NCI-H2171 (cell line): ENCODE results near the gene ISG20L2.

Experiments used
- DNase-seq: peaks from one replicate; lab custom pipeline; 2025; lab: John Stamatoyannopoulos, UW

The ISG20L2 gene

DNA sequence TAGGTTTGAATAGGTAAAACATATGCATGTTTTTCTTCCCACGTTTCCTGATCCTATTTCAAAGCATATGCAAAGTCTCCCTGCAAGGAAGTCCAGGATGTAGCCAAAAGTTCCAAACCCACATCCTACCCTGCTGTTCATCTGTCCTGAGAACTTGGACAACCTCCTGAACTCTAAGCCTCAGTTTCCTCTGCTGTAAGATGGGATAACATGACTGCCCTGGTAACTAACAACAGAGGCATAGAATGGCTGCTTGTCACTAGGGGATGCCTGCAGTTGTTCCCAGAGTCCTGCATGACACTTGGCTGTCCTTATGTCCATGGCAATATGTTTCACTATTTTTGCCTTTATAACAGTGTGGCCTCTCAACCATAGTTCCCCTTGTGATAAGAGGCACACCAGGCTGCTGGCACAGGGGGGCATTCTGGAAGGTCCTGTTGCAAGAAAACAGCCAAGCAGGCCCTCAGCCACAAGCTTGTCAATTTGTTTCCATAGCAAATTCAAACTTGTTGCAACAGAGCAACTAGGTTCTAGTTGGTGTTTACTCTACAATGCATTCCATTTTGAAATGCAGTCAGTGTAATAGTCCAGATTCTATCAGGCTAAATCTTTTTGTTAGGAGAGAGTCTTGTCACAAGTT, 24.4 kb upstream of the ISG20L2 start:
- no peak for DNase-seq

DNA sequence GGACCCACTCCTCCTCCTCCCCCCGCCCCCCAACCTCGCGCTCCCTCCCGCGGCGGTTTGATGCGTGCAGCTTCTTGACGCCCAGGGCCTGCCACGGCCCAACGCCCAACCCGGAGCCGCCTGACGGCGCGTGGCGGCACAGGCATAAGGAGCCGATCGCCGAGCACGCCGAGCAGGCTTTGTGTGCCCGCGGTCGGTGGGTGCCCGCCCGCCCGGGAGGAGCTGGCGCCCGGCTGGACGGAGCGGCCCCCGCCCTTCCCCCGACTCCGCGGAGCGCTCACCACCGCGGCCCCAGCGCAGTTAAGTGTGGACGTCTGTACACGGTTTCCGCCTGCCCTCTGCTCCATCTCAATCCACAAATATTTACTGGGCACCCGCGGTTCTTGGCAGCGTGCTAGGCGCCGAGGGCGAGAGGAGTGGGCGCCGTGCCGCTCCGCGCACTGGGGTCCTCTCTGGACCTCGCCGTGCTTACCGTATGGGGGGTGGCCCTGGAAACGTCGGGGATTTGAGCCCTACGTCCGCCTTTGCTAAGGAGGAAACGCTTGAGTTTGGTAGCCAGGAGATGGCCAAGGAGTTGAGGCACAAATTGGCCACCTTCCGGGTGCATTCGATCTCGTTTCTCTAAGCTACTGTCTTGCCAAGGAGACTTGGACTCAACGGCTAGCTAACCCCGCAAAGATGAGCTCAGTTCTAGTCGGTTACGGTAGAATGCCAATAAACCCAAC, 23.4 kb upstream of the ISG20L2 start:
- peak; percentile 96 for DNase-seq

DNA sequence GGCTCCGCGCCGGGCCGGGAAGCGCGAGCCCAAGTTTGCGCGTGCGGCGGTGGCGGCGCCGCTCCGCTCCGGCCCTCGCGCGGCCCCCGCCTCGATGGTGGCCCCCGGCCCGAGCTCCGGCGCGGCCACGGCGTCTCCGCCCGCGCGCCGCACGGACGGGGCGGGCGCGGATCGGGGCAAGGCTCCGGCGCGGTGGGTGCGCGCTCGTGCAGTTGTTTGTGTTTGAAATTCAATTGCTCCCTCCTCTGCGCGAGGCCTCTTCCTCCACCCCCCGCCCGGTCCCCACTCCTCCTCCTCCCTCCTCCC, 22.8 kb upstream of the ISG20L2 start, which contains the start of gene HDGF:
TSS of gene HDGF (minus strand) at position 225 of the 306 bp plus-strand sequence. CDS start 246 bp downstream, outside the sequence.
- no peak for DNase-seq

DNA sequence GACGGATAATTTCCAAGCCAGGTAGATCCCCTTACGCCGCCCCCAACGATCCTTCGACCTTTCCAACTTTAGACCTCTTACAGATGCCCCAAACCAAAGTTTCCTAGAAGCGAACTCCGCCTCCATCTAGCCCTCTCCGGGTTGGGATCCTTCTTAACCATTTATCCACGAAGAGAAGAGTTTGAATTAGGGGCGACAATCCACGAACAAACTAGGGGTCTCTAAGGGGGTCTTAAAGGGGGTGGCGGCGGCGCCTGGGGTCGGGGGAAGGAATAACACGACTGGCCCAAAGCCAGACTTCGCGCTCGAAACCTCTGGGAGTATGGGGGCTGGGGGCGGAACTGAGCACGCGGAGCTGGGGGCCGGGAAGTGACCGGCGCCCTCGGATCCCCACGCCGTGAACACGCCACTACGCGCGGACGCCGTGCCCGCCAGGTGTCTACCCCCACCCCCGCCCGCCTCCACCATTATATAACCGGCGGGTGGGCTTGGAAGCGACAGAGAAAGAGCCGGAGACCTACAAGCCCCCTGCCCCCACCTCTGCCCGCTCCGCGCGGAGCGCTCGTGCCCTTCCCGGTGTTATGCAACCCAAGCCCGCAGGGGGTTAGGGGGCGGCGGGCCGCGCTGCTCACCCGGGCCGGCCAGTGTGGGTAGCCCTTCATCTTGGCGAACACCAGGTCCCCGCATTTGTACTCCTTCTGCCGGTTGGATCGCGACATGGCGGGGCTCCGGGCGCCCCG, 22.3 kb upstream of the ISG20L2 start:
- peak; percentile 36 for DNase-seq

DNA sequence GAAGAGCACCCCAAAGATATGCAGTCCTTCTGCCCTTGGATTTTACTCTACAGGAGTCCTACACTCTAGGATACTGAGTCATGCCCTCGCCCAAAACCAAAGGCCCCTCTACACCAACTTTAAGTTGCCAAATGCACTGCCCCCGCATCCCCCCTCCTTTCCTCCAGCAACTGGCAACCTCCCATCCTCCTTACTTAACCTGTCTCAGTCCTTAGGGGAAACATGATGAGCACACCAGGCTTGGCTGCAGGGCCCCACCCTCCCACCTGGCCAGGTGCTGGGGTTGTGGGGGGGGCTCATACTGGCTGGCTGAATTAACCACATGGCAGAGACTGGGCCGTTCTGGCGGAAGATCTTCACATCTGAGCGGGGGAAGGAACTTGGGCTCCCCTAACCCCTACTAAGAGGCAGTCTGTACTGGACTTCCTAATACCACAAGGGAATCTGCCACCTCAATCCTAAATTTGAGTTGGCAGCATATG, 21.7 kb upstream of the ISG20L2 start:
- peak; percentile 86 for DNase-seq

DNA sequence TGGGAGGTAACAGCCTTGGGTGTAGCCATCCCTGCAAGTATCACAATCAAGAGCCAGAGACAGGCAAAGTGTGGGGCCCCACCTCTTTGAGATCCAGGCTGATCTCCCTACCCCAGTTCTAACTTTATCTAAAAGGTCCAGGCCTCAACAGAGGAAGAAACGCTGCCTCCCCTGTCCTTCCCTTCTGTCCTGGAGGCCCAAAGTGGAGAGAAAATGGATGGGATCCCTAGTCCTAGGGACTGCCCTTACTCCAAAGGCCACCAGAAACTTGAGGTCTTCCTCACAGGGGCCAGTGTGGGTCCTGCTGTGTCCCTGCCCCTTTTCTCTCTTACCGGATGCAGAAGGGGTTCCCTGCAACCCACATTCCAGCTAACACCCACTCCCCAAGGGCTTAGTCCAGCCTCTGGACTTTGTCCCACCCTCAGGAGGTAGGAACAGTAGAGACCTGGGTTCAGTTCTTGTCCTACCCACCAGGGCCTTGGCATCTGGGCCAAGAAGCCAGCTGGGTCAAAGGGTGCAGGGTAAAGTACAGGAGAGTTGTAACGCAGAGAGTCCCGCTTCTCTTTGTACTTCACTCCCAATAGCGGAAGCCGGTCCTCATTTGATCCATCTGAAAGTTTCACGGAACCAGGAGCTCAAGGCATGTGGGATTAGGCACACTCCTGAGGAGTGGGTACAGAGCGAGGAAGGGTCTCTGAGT, 21.0 kb upstream of the ISG20L2 start:
- no peak for DNase-seq

DNA sequence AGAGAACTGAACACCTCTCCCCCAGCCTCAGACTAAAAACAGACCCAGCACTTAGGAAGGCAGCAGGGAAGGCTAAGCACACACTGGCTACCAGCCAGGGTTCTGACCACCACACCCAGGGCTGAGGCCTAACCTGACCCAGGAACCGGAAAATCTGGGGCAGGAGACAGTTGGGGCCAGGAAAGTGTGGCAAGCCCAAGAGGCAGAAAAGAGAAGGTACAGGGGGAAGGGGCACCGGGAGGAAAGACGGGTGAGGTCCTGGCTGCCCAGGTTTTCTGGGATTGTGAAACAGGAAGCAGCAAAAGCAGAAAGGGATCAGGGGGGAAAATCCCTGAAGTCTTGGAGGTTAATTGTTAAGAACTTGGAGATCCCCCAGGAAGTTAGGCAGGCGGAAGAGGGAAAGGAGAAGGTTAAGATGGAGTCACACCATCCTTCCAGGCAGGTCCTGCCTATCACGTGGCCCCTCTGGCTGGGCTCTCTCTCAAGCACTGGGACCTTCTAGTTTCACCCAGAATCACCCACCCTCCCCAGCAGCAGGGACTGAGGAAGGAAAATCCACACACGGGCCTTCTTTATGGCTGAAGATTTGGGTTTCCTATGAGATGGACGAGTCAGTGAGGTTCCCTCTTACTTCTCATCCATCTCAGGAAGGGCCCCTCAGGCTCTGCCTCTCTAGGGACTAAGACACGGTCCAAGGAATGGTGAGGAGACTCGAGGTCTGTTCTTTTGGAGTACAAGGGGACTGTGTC, 20.3 kb upstream of the ISG20L2 start:
- DNase-seq: no peak

DNA sequence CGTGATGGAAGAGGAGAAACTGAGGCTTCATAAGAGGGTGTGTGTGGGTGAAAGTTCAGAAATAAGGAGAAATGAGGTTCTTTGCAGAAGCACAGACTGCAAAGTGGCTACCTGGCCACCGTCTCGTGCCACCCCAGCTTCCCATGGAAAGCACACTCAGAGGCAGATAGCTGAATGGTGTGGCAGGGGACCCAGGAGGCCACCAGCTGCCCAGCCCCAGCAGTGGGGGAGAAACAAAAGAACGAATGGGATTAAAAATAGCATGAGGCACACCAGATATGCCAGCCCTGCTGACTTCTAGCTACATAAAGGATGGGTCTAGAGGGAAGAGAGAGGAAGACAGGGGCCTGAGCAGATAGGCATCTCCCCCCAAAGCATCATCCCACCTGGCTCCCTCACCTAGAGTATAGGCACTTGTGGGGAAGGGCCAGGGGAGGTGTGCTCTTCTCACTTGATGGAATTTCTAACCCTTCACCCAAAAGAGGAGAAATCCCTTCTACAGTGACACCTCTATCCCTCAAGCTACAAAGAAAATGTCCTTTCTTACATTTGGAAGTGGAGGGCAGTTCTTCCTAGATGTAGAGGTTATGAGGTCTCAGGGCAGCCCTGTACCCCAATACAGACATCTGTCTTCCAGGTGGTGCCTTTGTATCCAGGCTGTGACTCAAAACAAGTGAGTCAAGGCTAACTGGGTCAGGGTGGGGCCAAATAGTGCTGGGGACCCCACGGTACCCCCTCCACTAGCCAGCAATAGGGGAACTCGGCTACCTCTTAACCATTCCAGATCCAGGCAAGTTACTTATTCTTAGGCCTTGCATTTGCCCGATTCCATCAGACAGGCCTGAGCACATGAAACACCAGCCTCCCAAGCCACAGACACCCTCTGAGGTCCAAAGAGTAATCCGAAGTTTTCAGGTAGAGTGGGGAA, 19.4 kb upstream of the ISG20L2 start:
- DNase-seq: no peak

DNA sequence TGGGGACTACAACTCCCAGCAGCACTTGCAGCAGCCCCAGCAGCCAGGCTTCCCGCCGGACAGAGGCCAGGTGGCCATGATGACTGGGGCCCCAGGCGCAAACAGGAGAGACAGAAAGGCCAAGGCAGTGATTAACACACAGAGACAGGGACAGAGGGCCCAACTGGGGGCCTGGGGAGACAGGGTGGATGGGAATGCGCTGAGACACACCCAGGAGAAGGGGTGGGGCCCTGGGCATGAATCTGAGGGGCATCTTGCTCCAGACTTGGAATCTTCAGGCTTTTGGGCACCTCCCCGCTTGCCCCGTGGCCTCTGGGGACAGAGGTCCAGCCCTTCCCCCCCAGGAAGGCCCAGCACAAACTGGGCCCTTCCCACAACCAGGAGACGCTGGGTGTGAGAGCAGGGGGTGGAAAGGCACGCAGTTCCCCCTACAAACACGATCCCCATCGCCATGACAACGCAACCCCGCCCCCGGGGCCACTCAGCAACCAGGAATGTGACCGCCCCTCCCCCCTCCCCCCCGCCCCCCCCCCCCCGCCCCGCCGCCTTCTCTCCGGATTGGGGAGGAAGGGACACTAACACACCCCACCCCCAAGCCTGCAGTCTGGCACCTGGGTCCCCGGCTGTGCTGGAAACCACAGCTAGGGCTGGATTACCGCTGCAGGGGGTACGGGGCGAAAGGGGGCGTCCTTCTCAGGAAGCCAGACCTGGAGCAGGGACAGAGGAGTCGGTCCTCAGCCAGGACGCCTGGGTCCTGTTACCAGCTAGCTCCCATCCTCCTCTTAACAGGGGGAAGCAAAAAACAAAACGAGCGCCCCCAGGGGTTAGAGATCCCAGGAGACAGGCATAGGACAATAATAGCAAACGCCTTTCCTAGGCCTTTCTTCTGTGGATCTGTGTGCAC, 18.4 kb upstream of the ISG20L2 start:
- no peak for DNase-seq

DNA sequence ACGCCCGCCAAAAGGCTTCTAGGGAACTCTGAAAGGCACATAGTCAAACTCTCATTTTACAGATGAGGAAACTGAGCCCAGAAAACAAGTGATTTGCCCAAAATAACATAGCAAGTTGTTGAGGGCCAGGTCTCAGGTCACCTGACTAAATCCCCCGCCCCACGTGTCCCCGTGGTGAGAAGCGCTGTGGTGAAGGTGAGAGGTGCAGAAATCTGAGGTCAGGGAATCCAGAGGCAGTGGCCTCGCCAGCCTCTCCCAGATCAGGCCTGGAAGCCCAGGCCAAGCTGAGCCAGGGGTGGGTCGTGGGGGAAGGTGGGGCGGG, 17.8 kb upstream of the ISG20L2 start:
- DNase-seq: no peak

DNA sequence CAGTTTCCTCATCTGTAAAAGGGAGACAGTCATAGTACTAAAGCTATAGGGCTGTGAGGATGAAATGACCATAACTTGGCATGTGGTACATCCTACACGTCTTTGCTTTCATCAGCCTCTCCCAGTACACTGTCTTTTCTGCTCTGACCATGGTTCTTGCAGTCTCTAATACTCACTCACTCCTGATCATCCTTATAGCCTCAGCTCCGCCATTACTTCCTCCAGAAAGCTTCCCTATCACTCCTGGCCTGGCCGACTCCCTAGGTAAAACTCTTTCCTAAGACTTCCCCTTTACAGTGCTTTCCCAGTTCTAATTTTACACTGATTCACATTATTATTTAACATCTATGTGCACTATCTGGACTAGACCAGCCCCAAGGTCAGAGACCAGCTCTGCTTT, 17.3 kb upstream of the ISG20L2 start:
- no peak for DNase-seq

DNA sequence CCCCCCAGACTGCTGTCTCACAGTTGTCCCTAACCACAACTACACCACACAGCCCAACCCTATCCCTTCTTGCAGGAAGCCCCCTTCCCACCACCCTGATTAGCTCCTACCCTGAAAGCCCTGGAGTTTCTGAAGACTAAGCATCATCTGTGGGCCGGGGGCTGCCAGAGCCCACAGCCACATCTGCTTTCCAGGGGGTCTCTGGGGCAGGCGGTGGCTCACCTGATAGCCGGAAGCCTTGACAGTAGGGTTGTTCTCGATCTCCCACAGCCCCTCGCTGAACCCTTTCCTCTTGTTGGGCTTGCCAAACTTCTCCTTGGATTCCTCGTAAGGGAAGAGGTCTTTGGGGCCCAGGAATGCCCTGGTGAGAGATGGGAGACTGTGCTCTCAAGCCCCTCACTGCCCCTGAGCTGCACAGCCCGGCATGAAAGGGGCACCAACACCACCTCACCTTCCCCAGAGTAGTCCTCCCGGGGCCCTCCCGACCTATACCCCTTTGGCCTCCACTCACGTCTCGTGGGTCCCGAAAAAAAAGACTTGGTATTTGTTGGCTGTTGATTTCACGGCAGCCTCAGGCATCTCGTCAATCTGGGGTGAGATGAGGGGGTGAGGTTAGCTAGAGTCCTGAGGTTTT, 16.3 kb upstream of the ISG20L2 start:
- no peak for DNase-seq

DNA sequence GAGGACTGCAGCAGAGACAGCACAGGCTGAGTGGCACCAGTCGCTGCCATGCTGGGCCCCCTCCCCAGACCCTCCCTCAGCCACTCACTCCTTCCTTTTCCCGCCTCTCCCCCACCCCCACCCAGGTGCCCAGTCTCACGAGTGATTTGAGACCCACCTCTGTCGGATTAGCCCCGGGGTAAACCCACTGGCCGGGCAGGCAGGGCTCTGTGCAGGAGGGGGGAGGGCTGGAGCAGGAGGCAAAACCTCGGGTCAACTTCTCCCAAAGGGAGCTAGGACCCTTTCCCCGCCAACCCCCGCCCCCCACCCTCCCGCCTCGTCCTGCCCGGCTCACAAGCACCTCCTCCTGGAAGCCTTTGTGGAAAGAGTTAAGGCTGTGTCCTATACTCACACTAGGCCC, 15.8 kb upstream of the ISG20L2 start:
- no peak for DNase-seq

DNA sequence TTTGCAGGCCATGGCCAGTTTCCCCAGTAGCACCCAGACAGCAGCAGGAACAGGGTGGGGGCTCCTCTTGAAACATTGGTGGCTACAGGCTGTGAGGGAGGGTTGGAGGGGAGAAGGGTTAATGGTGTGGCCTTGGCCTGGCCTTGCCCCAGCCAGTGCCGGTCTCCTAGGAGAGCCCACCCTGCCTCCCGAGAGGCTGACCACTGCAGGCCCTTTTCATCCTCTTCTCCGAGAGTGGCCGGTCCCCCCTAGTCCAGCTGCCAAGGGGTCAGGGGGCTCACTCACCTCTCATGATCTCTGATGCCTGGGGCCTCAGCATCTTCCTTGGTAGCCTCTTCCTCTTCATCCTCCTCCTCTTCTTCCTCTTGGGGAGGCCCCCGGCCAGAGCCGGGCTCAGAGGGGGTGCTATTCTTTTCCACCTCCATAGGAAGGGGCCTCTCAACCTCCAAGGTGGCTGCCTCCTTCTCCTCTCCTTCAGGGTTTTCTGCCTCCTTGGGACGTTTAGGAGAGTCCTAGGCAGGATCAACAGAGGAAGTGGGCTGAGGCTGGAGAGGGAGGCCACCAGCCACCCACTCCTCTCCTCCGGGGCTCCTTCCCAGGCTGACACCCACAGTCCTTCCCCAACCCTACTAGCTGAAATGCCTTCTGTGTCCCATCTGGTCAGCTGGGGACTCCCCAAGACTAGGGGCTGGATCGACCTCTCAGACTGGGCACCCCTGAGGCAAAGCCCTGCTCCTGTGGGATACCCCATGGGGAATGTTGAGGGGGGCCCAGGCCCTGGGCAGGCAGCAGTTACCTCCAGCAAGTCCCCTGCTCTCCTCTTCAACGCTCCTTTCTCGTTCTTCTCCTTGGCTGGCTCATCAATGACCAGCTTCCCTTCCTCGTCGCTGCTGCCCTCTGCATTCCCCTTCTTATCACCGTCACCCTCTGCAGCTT, 15.1 kb upstream of the ISG20L2 start:
- DNase-seq: no peak

DNA sequence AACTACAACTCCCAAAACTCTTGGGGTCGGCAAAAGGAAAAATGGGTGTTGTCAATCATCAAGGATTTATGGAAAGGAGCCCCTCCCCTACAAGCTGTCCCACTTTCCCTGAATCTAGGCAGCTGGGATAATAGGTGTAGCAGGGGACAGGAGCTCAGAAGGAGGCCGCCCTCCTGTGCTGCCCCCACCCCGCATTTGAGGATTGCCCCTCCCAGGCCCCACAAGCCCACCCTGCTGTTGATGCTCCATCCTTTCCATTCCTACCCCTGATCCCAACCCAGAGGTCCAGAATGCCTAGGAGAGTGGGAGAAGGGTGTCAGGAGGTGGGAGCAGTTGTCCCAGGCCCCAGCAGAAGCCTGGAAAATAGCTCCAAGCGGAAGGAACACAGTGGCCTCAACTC, 14.2 kb upstream of the ISG20L2 start:
- no peak for DNase-seq

DNA sequence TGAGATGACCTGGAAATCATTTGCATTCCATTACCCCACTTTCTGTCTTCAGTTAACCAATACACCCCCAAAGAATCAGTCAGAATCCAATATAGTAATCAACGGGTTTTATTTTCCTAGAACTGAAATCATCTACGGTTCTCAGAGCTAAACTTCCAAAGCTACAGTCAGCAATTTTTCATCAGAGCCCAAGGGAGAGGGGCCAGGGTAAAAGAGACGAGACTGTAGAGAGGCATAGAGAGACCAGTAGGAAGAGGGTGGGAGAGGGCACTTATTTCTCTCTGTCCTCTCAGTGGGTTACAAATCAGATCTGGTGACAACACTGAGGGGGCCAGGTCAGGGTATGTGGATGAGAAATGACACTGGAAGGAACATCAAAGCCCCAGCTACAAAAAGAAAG, 13.5 kb upstream of the ISG20L2 start:
- DNase-seq: no peak

DNA sequence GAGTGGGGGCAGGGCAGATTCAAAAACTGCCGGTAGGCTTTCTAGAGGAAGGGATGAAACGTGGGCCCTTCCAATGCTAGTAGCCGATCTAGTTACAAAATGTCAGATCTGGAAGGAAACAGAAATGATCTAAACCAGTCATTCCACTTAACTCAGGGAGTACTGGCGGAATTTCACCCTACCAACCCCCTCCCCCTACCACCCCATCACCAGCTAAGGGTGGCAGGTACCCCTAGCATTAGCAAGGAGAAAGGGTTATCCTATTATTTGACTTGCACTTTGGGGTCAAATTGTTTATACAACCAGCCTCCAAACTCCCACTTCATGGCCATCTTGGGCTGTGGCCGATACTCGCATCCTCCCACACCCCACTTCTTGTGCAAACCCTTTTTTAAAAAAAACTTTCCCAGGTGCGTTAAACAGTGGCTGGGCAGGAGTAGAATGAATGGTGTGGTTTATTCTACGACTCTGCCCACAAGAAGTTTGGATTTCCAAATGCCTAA, 13.0 kb upstream of the ISG20L2 start:
- DNase-seq: no peak
